Mesenchymal stem cell (in vitro differentiated cells and primary cell): Measurements from ENCODE around the gene VN1R4.
"Not testable (repeated sequence)": the region's sequence is repeated elsewhere in the genome, so short reads cannot be mapped to it uniquely, and the experiment has no call there.

Experiments
- DNase-seq: peaks from one replicate; pipeline ENCODE4 v3.0.0-alpha.2; 2013
- H2AFZ ChIP-seq: one replicate; pipeline ENCODE4 v1.6.1; 2013; ENCODE audit warnings: low read depth, mild to moderate bottlenecking, control low read depth, inconsistent platforms, low read length, moderate library complexity
- H2AK5ac ChIP-seq: 2 replicates; pipeline ENCODE4 v1.6.1; 2013; ENCODE audit warnings: low read length, moderate library complexity, mild to moderate bottlenecking, inconsistent platforms; ENCODE audit not compliant: severe bottlenecking
- H2BK120ac ChIP-seq: one replicate; pipeline ENCODE4 v1.6.1; 2013; ENCODE audit warnings: low read depth, mild to moderate bottlenecking, inconsistent platforms, low read length, moderate library complexity
- H2BK12ac ChIP-seq, 2 experiments: one replicate each; pipeline ENCODE4 v1.6.1; 2013; ENCODE audit warnings: inconsistent platforms in 2 of 2, low read length in 2 of 2, mild to moderate bottlenecking in 2 of 2, moderate library complexity in 2 of 2, control low read depth in 1 of 2
- H2BK15ac ChIP-seq: one replicate; pipeline ENCODE4 v1.6.1; 2013; ENCODE audit warnings: mild to moderate bottlenecking, low read depth, inconsistent platforms; ENCODE audit not compliant: poor library complexity, severe bottlenecking
- H2BK5ac ChIP-seq: 2 replicates; pipeline ENCODE4 v1.6.1; 2013; ENCODE audit warnings: low read depth, mild to moderate bottlenecking, low read length, control low read depth, inconsistent platforms; ENCODE audit not compliant: poor library complexity, severe bottlenecking
- H3K14ac ChIP-seq, 2 experiments: one replicate each; pipeline ENCODE4 v1.6.1; 2013; ENCODE audit warnings: inconsistent platforms in 2 of 2, low read length in 2 of 2, control low read depth in 1 of 2, mild to moderate bottlenecking in 1 of 2, moderate library complexity in 1 of 2
- H3K18ac ChIP-seq, 2 experiments: one replicate each; pipeline ENCODE4 v1.6.1; 2013; ENCODE audit warnings: inconsistent platforms in 2 of 2, low read length in 2 of 2, control low read depth in 1 of 2, low read depth in 1 of 2, mild to moderate bottlenecking in 1 of 2
- H3K23ac ChIP-seq, 2 experiments: one replicate each; pipeline ENCODE4 v1.6.1; 2013; ENCODE audit warnings: inconsistent platforms in 2 of 2, low read length in 2 of 2, mild to moderate bottlenecking in 2 of 2, moderate library complexity in 2 of 2, control low read depth in 1 of 2
- H3K27ac ChIP-seq: 2 replicates; pipeline ENCODE4 v1.5.1; 2013; ENCODE audit warnings: mild to moderate bottlenecking, moderate library complexity, low read length, control low read depth, inconsistent platforms; ENCODE audit not compliant: poor library complexity, severe bottlenecking
- H3K27me3 ChIP-seq, 2 experiments: 2 replicates each; pipeline versions ENCODE4 v1.6.1 to v1.7.0; 2013; ENCODE audit warnings: low read length in 2 of 2, mild to moderate bottlenecking in 2 of 2, moderate library complexity in 2 of 2, control low read depth in 1 of 2, inconsistent platforms in 1 of 2; ENCODE audit not compliant: control insufficient read depth in 1 of 2, insufficient read depth in 1 of 2
- H3K36me3 ChIP-seq, 2 experiments: 2 replicates each; pipeline versions ENCODE4 v1.6.1 to v1.7.0; 2013; ENCODE audit warnings: low read length in 2 of 2, control low read depth in 1 of 2, inconsistent platforms in 1 of 2, low read depth in 1 of 2, mild to moderate bottlenecking in 1 of 2; ENCODE audit not compliant: insufficient read depth in 2 of 2, control insufficient read depth in 1 of 2
- H3K4ac ChIP-seq, 2 experiments: one replicate each; pipeline ENCODE4 v1.6.1; 2013; ENCODE audit warnings: inconsistent platforms in 2 of 2, low read length in 2 of 2, mild to moderate bottlenecking in 2 of 2, moderate library complexity in 2 of 2, control low read depth in 1 of 2, low read depth in 1 of 2
- H3K4me1 ChIP-seq: 2 replicates; pipeline ENCODE4 v1.6.1; 2013; ENCODE audit warnings: low read depth, low read length, control low read depth; ENCODE audit not compliant: control insufficient read depth, insufficient read depth
- H3K4me2 ChIP-seq: 2 replicates; pipeline ENCODE4 v1.6.1; 2013; ENCODE audit warnings: low read length, mild to moderate bottlenecking, inconsistent platforms; ENCODE audit not compliant: poor library complexity, severe bottlenecking
- H3K4me3 ChIP-seq, 2 experiments: 2 replicates each; pipeline versions ENCODE4 v1.5.1 to v1.7.0; 2013; ENCODE audit warnings: low read length in 2 of 2, mild to moderate bottlenecking in 2 of 2, control low read depth in 1 of 2, low read depth in 1 of 2; ENCODE audit not compliant: insufficient read depth in 1 of 2
- H3K79me1 ChIP-seq: replicated peaks from 2 replicates; pipeline ENCODE4 v1.6.1; 2013; ENCODE audit warnings: mild to moderate bottlenecking, control low read depth, low read length, inconsistent platforms; ENCODE audit not compliant: poor library complexity, severe bottlenecking
- H3K9ac ChIP-seq: 2 replicates; pipeline ENCODE4 v1.7.0; 2013; ENCODE audit warnings: mild to moderate bottlenecking, low read length, moderate library complexity
- H3K9me3 ChIP-seq: 2 replicates; pipeline ENCODE4 v1.7.0; 2013; ENCODE audit warnings: mild to moderate bottlenecking, low read length; ENCODE audit not compliant: control insufficient read depth
- H4K8ac ChIP-seq: one replicate; pipeline ENCODE4 v1.6.1; 2013; ENCODE audit warnings: inconsistent platforms, mild to moderate bottlenecking, low read length, moderate library complexity
- H4K91ac ChIP-seq: one replicate; pipeline ENCODE4 v1.6.1; 2013; ENCODE audit warnings: mild to moderate bottlenecking, low read length, inconsistent platforms
- WGBS: methylation state at CpG from one replicate; pipeline ENCODE4 v1.1.7; 2013; ENCODE audit warnings: mixed read lengths; 5-methylcytosine and 5-hydroxymethylcytosine counted together

The VN1R4 gene

GRCh38 chr19:53257715-53258342 lies 9.7 kb downstream of the VN1R4 start, which contains the start of gene VN1R2:
Gene VN1R2 (plus strand): TSS chr19:53258292. CDS start chr19:53258376, 84 bp downstream.
- not testable (repeated sequence) for H2AFZ ChIP-seq, H3K23ac ChIP-seq, H2BK15ac ChIP-seq, H4K91ac ChIP-seq, H3K4ac ChIP-seq, H4K8ac ChIP-seq, H3K4me2 ChIP-seq, H3K4me3 ChIP-seq, H3K27me3 ChIP-seq, H2AK5ac ChIP-seq, H3K18ac ChIP-seq, H2BK12ac ChIP-seq, H3K14ac ChIP-seq, H3K79me1 ChIP-seq, H2BK5ac ChIP-seq, H3K27ac ChIP-seq, H3K9ac ChIP-seq, H3K4me1 ChIP-seq, H3K36me3 ChIP-seq, H2BK120ac ChIP-seq, DNase-seq
- H3K9me3 ChIP-seq: peaks cover 23% of the 10 kb centered on the region
- WGBS: 91% methylated on average over 14 of the region's 14 CpGs

DNA sequence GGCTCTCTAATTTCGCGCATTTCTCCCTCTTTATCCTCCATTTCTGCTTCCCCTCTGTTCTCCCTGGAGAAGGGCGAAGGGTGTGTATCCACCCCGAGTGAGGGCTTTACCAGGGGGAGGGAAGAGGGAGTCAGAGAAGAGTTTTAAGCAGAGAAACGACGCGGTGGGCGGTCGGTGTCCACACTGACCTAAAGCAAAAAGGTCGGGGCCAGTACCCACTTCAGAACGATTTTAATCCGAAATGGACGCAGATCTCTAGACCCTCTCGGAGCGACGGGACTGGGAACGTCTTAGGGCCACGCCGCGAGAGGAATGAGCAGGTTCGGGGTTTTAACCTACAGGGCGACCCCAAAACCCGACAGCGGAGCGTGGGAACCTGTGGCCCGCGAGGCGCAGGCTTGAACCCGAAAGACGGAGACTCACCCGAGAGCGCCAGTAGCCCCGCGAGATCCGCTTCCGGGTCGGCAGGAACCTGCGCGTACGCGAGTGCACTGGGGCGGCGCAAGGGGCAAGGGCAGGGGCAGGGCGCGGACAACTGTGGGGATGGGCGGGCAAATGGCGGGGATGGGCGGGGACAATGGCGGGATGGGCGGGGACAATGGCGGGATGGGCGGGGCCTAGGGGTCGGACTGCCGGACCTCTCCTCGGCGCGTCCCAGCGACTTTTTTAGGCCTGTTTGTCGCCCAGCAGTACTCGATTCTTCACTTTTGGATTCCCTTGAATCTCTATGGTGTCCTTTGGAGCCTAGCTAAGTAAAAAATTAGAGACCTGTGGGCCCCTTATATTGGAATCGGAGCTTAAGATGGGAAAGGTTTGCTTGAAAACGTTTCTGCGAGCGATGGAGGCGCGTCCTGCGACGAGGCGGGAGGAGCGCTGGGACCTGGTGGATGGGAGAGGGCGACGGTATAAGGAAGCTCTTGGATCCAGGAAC lies 12.8 kb downstream of the VN1R4 start, which contains the start of gene ZNF677:
Gene ZNF677 (minus strand): TSS at position 463 of the 931 bp plus-strand sequence. CDS start 3,323 bp downstream, outside the sequence.
- H2BK120ac ChIP-seq: no peak within 1 kb of the TSS
- peak within 1 kb of the TSS; percentile 93 for H2AFZ ChIP-seq
- H3K18ac ChIP-seq: peak within 1 kb of the TSS; percentile 37 to 81
- peak within 1 kb of the TSS; percentile 94 to 98 for H3K4me3 ChIP-seq
- no peak within 1 kb of the TSS for H2AK5ac ChIP-seq
- peak within 1 kb of the TSS; percentile 80 for H3K4me2 ChIP-seq
- WGBS: 6% methylated on average over 70 of the region's 72 CpGs
- H4K91ac ChIP-seq: no peak within 1 kb of the TSS
- H3K27me3 ChIP-seq: no peaks in the 10 kb centered on the region
- peak within 1 kb of the TSS in 1 of 2 experiments; percentile 70 for H3K14ac ChIP-seq
- no peak within 1 kb of the TSS for H2BK12ac ChIP-seq
- H2BK15ac ChIP-seq: no peak within 1 kb of the TSS
- no peak within 1 kb of the TSS for H2BK5ac ChIP-seq
- H3K27ac ChIP-seq: peak within 1 kb of the TSS; percentile 71
- H3K4ac ChIP-seq: peak within 1 kb of the TSS; percentile 46 to 85
- H3K23ac ChIP-seq: no peak within 1 kb of the TSS
- peak; percentile 76 for DNase-seq
- peaks cover 46% of the 10 kb centered on the region for H3K9me3 ChIP-seq
- H3K4me1 ChIP-seq: peaks cover 2% of the 10 kb centered on the region
- H4K8ac ChIP-seq: peak within 1 kb of the TSS; percentile 93
- peaks cover 7% of the 10 kb centered on the region for H3K79me1 ChIP-seq
- peak within 1 kb of the TSS; percentile 95 for H3K9ac ChIP-seq
- H3K36me3 ChIP-seq: peaks cover 9 to 33% of the 10 kb centered on the region in 2 experiments

- Histone ChIP-seq H3K9me3 (peaks cover 90% of the 10 kb centered on the region), H3K4me3 (no peak overlapping the region), H2BK5ac (no peak overlapping the region), H3K4me2 (no peak overlapping the region), H4K91ac (no peak overlapping the region), H2AFZ (no peak overlapping the region), H2BK15ac (no peak overlapping the region), H3K18ac (no peak overlapping the region), H3K27me3 (no peaks in the 10 kb centered on the region), H2BK120ac (no peak overlapping the region), H3K79me1 (peaks cover 5% of the 10 kb centered on the region), H3K27ac (no peak overlapping the region), H2BK12ac (no peak overlapping the region), H4K8ac (no peak overlapping the region), H3K14ac (no peak overlapping the region), H3K4ac (no peak overlapping the region), H2AK5ac (no peak overlapping the region), H3K9ac (no peak overlapping the region), H3K4me1 (no peaks in the 10 kb centered on the region), H3K36me3 (peaks cover 15 to 81% of the 10 kb centered on the region in 2 experiments), H3K23ac (no peak overlapping the region)
- no CpG with 5 or more reads among the region's 1 CpG for WGBS
- no peak for DNase-seq
Measured at GRCh38 chr19:53246498-53246897, 21.0 kb downstream of the VN1R4 start.
